Neuronal stem cell (in vitro differentiated cells): ENCODE results near the gene CACNB2.
"Not testable (repeated sequence)": the region's sequence is repeated elsewhere in the genome, so short reads cannot be mapped to it uniquely, and the experiment has no call there.

Experiments used
- DNase-seq: peaks from one replicate; pipeline ENCODE4 v3.0.0-alpha.2; 2013; ENCODE audit warnings: low spot score
- H2AFZ ChIP-seq: one replicate; pipeline ENCODE4 v1.6.1; 2013; ENCODE audit warnings: mild to moderate bottlenecking, low read length, inconsistent platforms
- H2AK5ac ChIP-seq: 2 replicates; pipeline ENCODE4 v1.6.1; 2013; ENCODE audit warnings: low read depth, mild to moderate bottlenecking, inconsistent platforms, low read length, moderate library complexity, mixed read lengths
- H2BK120ac ChIP-seq: 2 replicates; pipeline ENCODE4 v1.6.1; 2013; ENCODE audit warnings: low read depth, mild to moderate bottlenecking, inconsistent platforms, low read length, moderate library complexity, mixed read lengths
- H2BK12ac ChIP-seq: one replicate; pipeline ENCODE4 v1.6.1; 2013; ENCODE audit warnings: low read length, inconsistent platforms
- H2BK15ac ChIP-seq: 2 replicates; pipeline ENCODE4 v1.6.1; 2013; ENCODE audit warnings: mild to moderate bottlenecking, low read length, inconsistent platforms, mixed read lengths
- H2BK5ac ChIP-seq: one replicate; pipeline ENCODE4 v1.6.1; 2013; ENCODE audit warnings: inconsistent platforms, mild to moderate bottlenecking, low read length, moderate library complexity
- H3K14ac ChIP-seq: one replicate; pipeline ENCODE4 v1.6.1; 2013; ENCODE audit warnings: low read length, inconsistent platforms
- H3K18ac ChIP-seq: 2 replicates; pipeline ENCODE4 v1.6.1; 2013; ENCODE audit warnings: low read length, inconsistent platforms
- H3K23ac ChIP-seq: 2 replicates; pipeline ENCODE4 v1.6.1; 2013; ENCODE audit warnings: low read depth, mild to moderate bottlenecking, mixed read lengths, low read length, inconsistent platforms; ENCODE audit not compliant: poor library complexity
- H3K27ac ChIP-seq: replicated peaks from 3 replicates; pipeline ENCODE4 v1.5.1; 2013; ENCODE audit warnings: low read length, inconsistent platforms
- H3K27me3 ChIP-seq, 3 experiments: 2 replicates each; pipeline ENCODE4 v1.6.1; 2013; ENCODE audit warnings: low read length in 3 of 3, mild to moderate bottlenecking in 2 of 3, inconsistent platforms in 1 of 3, low read depth in 1 of 3, mixed read lengths in 1 of 3, moderate library complexity in 1 of 3; ENCODE audit not compliant: control insufficient read depth in 3 of 3, insufficient read depth in 3 of 3
- H3K36me3 ChIP-seq, 2 donors: replicated peaks in 1 of 2; 2 replicates each; pipeline ENCODE4 v1.6.1; 2013; ENCODE audit warnings: low read length in 2 of 2; ENCODE audit not compliant: control insufficient read depth in 2 of 2, insufficient read depth in 2 of 2
- H3K4ac ChIP-seq: 2 replicates; pipeline ENCODE4 v1.6.1; 2013; ENCODE audit warnings: inconsistent platforms, mild to moderate bottlenecking, low read length, moderate library complexity
- H3K4me1 ChIP-seq, 2 donors: 1 replicate in 1 of 2; 2 replicates in 1 of 2; pipeline ENCODE4 v1.6.1; 2013; ENCODE audit warnings: low read length in 2 of 2, low read depth in 1 of 2; ENCODE audit not compliant: control insufficient read depth in 2 of 2, insufficient read depth in 1 of 2
- H3K4me2 ChIP-seq: one replicate; pipeline ENCODE4 v1.6.1; 2013; ENCODE audit warnings: mild to moderate bottlenecking, low read length, inconsistent platforms; ENCODE audit not compliant: insufficient read depth, poor library complexity, severe bottlenecking
- H3K4me3 ChIP-seq, 2 donors: 2 replicates each; pipeline ENCODE4 v1.5.1; 2013; ENCODE audit warnings: low read length in 2 of 2, mild to moderate bottlenecking in 2 of 2, inconsistent platforms in 1 of 2, moderate library complexity in 1 of 2
- H3K79me1 ChIP-seq: one replicate; pipeline ENCODE4 v1.6.1; 2013; ENCODE audit warnings: low read depth, mild to moderate bottlenecking, inconsistent platforms, low read length, moderate library complexity
- H3K9ac ChIP-seq: one replicate; pipeline ENCODE4 v1.6.1; 2013; ENCODE audit warnings: mild to moderate bottlenecking, low read depth, low read length, inconsistent platforms; ENCODE audit not compliant: poor library complexity
- H3K9me3 ChIP-seq, 2 donors: replicated peaks in 1 of 2; 2 replicates each; pipeline versions ENCODE3 to v1.6.1; 2013; ENCODE audit warnings: low read length in 2 of 2, mild to moderate bottlenecking in 2 of 2, inconsistent platforms in 1 of 2, low read depth in 1 of 2, mixed read lengths in 1 of 2, moderate library complexity in 1 of 2; ENCODE audit not compliant: control insufficient read depth in 2 of 2, insufficient read depth in 1 of 2
- H4K8ac ChIP-seq: one replicate; pipeline ENCODE4 v1.6.1; 2013; ENCODE audit warnings: low read depth, mild to moderate bottlenecking, inconsistent platforms, low read length, moderate library complexity
- H4K91ac ChIP-seq: one replicate; pipeline ENCODE4 v1.6.1; 2013; ENCODE audit warnings: low read length, low read depth, mild to moderate bottlenecking, inconsistent platforms; ENCODE audit not compliant: poor library complexity
- WGBS, 2 donors: extraction: QIAGEN DNeasy Blood & Tissue Kit; methylation state at CpG; one replicate each; pipeline ENCODE4 v1.1.7; 2013; ENCODE audit warnings: missing lambda C conversion rate in 2 of 2, mixed read lengths in 1 of 2; ENCODE audit not compliant: insufficient read length in 2 of 2, insufficient replicate concordance in 1 of 2; ENCODE audit errors: extremely low coverage in 2 of 2; 5-methylcytosine and 5-hydroxymethylcytosine counted together

CACNB2 gene

GRCh38 chr10:18151356-18151890, 11.2 kb downstream of the CACNB2 start:
- Histone ChIP-seq H4K8ac (no peak overlapping the region), H3K27ac (no peak overlapping the region), H3K4me1 (no peaks in the 10 kb centered on the region), H3K79me1 (no peaks in the 10 kb centered on the region), H2BK5ac (no peak overlapping the region), H3K4ac (no peak overlapping the region), H3K9ac (no peak overlapping the region), H4K91ac (no peak overlapping the region), H3K23ac (no peak overlapping the region), H2BK120ac (no peak overlapping the region), H3K9me3 (no peaks in the 10 kb centered on the region), H3K4me3 (no peak overlapping the region), H2BK12ac (no peak overlapping the region), H2BK15ac (no peak overlapping the region), H3K4me2 (no peak overlapping the region), H3K14ac (no peak overlapping the region), H3K27me3 (no peaks in the 10 kb centered on the region), H2AFZ (no peak overlapping the region), H3K18ac (no peak overlapping the region), H2AK5ac (no peak overlapping the region), H3K36me3 (no peaks in the 10 kb centered on the region)
- DNase-seq = no peak
- no CpG with 5 or more reads among the region's 5 CpGs for WGBS, 2 donors

DNA sequence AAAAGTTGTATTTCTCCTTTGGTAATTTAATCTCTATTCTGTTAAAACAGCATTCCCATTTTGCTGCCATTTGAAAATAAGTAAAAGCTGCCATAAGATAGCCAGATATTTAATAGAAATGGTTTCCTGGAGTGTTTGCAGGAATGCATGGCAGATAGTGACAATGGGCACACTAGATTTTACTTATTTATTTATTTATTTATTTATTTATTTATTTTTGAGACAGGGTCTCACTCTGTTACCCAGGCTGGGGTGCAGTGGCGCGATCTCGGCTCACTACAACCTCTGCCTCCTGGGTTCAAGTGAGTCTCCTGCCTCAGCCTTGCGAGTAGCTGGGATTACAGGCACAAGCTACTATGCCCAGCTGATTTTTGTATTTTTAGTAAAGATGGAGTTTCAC, 13.2 kb downstream of the CACNB2 start:
- not testable (repeated sequence) for H3K4me1 ChIP-seq, H3K27me3 ChIP-seq, H3K9me3 ChIP-seq, H2BK120ac ChIP-seq, H2BK12ac ChIP-seq, H2BK5ac ChIP-seq, H3K79me1 ChIP-seq, H3K4me3 ChIP-seq, H3K27ac ChIP-seq, H4K8ac ChIP-seq, H3K23ac ChIP-seq, H2AFZ ChIP-seq, H3K14ac ChIP-seq, H2BK15ac ChIP-seq, H2AK5ac ChIP-seq, H3K9ac ChIP-seq, H4K91ac ChIP-seq, DNase-seq, H3K4me2 ChIP-seq, H3K18ac ChIP-seq, H3K4ac ChIP-seq, H3K36me3 ChIP-seq
- whole genome bisulfite sequencing, 2 donors = no CpG with 5 or more reads among the region's 4 CpGs

DNA sequence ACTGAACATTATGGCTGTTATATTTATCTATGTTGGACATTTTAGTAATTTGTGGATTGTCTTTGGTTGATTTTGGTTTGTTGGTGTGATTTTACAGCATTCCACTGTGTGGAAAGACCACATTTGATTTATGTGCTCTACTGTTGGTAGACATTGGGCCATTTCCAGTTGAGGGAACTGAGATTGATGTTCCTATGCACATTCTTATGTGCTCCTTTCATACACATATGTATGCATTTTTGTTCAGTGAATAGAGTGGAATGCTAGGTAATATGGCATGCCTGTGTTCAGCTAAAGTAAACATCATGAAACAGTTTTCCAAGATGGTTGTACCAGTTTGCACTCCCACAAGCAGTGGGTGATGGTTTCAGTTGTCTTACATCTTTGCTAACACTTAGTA, 15.1 kb downstream of the CACNB2 start:
- Histone ChIP-seq H3K79me1 (no peaks in the 10 kb centered on the region), H3K4me3 (no peak overlapping the region), H3K4me2 (no peak overlapping the region), H4K91ac (no peak overlapping the region), H2BK120ac (no peak overlapping the region), H3K18ac (no peak overlapping the region), H3K14ac (no peak overlapping the region), H4K8ac (no peak overlapping the region), H3K4me1 (peaks cover 0 to 3% of the 10 kb centered on the region in 2 donors), H2BK15ac (no peak overlapping the region), H3K36me3 (no peaks in the 10 kb centered on the region), H3K9ac (no peak overlapping the region), H2AFZ (no peak overlapping the region), H2BK12ac (no peak overlapping the region), H3K9me3 (no peaks in the 10 kb centered on the region), H3K27ac (no peak overlapping the region), H3K4ac (no peak overlapping the region), H2AK5ac (no peak overlapping the region), H3K23ac (no peak overlapping the region), H2BK5ac (no peak overlapping the region), H3K27me3 (no peaks in the 10 kb centered on the region)
- DNase-seq = no peak

DNA sequence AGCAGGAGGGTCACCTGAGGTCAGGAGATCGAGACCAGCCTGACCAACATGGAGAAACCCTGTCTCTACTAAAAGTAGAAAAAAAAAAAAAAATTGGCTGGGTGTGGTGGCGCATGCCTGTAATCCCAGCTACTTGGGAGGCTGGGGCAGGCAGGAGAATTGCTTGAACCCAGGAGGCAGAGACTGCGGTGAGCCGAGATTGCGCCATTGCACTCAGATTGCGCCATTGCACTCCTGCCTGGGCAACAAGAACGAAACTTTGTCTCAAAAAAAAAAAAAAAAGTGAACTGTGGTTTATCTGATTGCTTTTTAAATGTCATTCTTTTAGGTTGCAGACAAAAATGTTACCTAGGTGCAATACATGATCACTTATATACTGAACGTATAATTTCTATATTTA, 16.6 kb downstream of the CACNB2 start:
- H3K9me3 ChIP-seq, H3K36me3 ChIP-seq, H3K4me1 ChIP-seq, H3K18ac ChIP-seq, H2BK12ac ChIP-seq, H3K4me3 ChIP-seq, H2BK15ac ChIP-seq, H2BK120ac ChIP-seq, H2AK5ac ChIP-seq, H3K14ac ChIP-seq, H3K27me3 ChIP-seq, DNase-seq, H3K4ac ChIP-seq, H3K79me1 ChIP-seq, H4K8ac ChIP-seq, H2AFZ ChIP-seq, H2BK5ac ChIP-seq, H3K9ac ChIP-seq, H3K4me2 ChIP-seq, H3K23ac ChIP-seq, H4K91ac ChIP-seq, H3K27ac ChIP-seq: not testable (repeated sequence)
- WGBS, 2 donors = no CpG with 5 or more reads among the region's 8 CpGs
